Heart left ventricle (tissue), 16 donors: Measurements from ENCODE around the gene XPA. TPM values are rescaled to one million over a fixed set of nuclear protein-coding genes. Genes with fewer than 3 reads are reported as not detected.
A peak's percentile ranks its signal among the peaks of the same experiment; 100 is the strongest.

Source experiments
- ATAC-seq, 4 donors: fragments of 200-7000 bp; cut with Tn5 transposase; one replicate each; pipeline ENCODE4 v1.9.1; 2020 to 2022; ENCODE audit warnings: moderate library complexity in 4 of 4, mild to moderate bottlenecking in 3 of 4, moderate number of reproducible peaks in 1 of 4
- DNase-seq, 5 donors: peaks; one replicate each; pipeline ENCODE4 v3.0.0-alpha.2; 2020
- H3K27ac ChIP-seq, 12 donors: fragments of 200-600 bp; sonication (generic) in 4 of 12; one replicate each; pipeline versions ENCODE4 v1.5.0 to v1.8.0; 2016 to 2022; ENCODE audit warnings: mild to moderate bottlenecking in 2 of 12
- H3K27me3 ChIP-seq, 9 donors: fragments of 200-600 bp; sonication (generic) in 2 of 9; one replicate each; pipeline versions ENCODE4 v1.5.1 to v1.8.0; 2016 to 2022; ENCODE audit warnings: mild to moderate bottlenecking in 3 of 9
- H3K36me3 ChIP-seq, 9 donors: fragments of 200-600 bp; sonication (generic) in 2 of 9; one replicate each; pipeline versions ENCODE4 v1.5.0 to v1.8.0; 2018 to 2022; ENCODE audit warnings: mild to moderate bottlenecking in 2 of 9
- H3K4me1 ChIP-seq, 12 donors: fragments of 200-600 bp; sonication (generic) in 4 of 12; one replicate each; pipeline versions ENCODE4 v1.5.0 to v1.8.0; 2016 to 2022; ENCODE audit warnings: mild to moderate bottlenecking in 3 of 12
- H3K4me3 ChIP-seq, 12 donors: fragments of 200-600 bp; sonication (generic) in 4 of 12; one replicate each; pipeline versions ENCODE4 v1.5.0 to v1.8.0; 2017 to 2022; ENCODE audit warnings: mild to moderate bottlenecking in 9 of 12, moderate library complexity in 4 of 12
- H3K9me3 ChIP-seq, 12 donors: fragments of 200-600 bp; sonication (generic) in 4 of 12; one replicate each; pipeline versions ENCODE4 v1.5.0 to v1.8.0; 2016 to 2022; ENCODE audit warnings: mild to moderate bottlenecking in 1 of 12
- CTCF ChIP-seq, 12 donors: fragments of 200-600 bp; sonication (generic) in 4 of 12; IDR thresholded peaks; one replicate each; pipeline versions ENCODE4 v1.5.0 to v1.8.0; 2018 to 2022; ENCODE audit warnings: antibody characterized with exemption in 12 of 12, mild to moderate bottlenecking in 5 of 12
- POLR2A ChIP-seq, 2 donors: fragments of 450-650 bp; IDR thresholded peaks; one replicate each; pipeline ENCODE4 v1.6.1; 2017; ENCODE audit warnings: antibody characterized with exemption in 2 of 2, mild to moderate bottlenecking in 2 of 2, moderate library complexity in 2 of 2
- WGBS, 4 donors: extraction: QIAGEN DNeasy Blood & Tissue Kit in 2 of 4; methylation state at CpG; one replicate each; pipeline versions ENCODE4 v1.1.5 to v1.1.7; 2013 to 2018; 5-methylcytosine and 5-hydroxymethylcytosine counted together
- intact Hi-C, 10 donors: fragments of 100-400 bp; cut with DNase I; formaldehyde crosslinking; loops; one replicate each; pipeline versions ENCODE4 v1.11.1 to v1.14.2; 2022
- polyA plus RNA-seq, 2 donors: library from polyadenylated mRNA; stranded (reverse); fragments of 200-250 nt; gene quantifications; one replicate each; pipeline ENCODE4 v1.2.3, GENCODE V29; 2013
- total RNA-seq, 9 donors: library from RNA; depleted of rRNA in 2 of 9; stranded (reverse); fragments of >200 nt in 2 of 9; fragmentation: NEBNext Ultra II Directional in 3 of 9; extraction: Animal tissue kit (Norgen Biotek cat#: 25700) in 3 of 9; gene quantifications; one replicate each; pipeline versions ENCODE4 v1.1.0 to v1.2.4, GENCODE V29; 2016 to 2023
- donor health status: ischemic (EF 13 %, LVEDD 7.1; RV severe dilation, severe dysfunction).
- donor health status: healthy with polysubstance abuse.
- donor health status: DM: no; HTN: yes; CAD: no.
- donor health status: DM: no; HTN: no; CAD: no.
- donor health status: ischemic (EF 25% LVEDD 6.9; RV normal size, moderate dysfunction).
- donor health status: ischemic (EF 25% LVEDD 5.7; RV mildly dilated, moderate dysfunction).
- donor health status: healthy.
- donor health status: DM: yes; HTN: yes; CAD: no.
- donor health status: ischemic (EF 35%, LVEDD 5.7; RV mildly dilated, moderate dysfunction).
- donor health status: nonischemic (EF 11% LVEDD 7.7; RV severe dilation, severe dysfunction).
- donor health status: DM: yes; HTN: yes; CAD: no.
- donor health status: PGD.
- donor health status: ischemic (EF 29% LVEDD 5.4; RV normal size, mild dysfunction).
- donor health status: nonischemic (EF 23%, LVEDD 6.1; RV moderate dilation, normal function).

The XPA gene
- total and polyA plus RNA-seq, 11 donors: 4.0 to 12.1 (median 9.0) TPM

GRCh38 chr9:97695995-97696802 lies 941 bp downstream of the XPA start:
- Histone ChIP-seq H3K27me3 (no peaks in the 10 kb centered on the region), H3K36me3 (peaks cover 0 to 26% (median 20%) of the 10 kb centered on the region in 9 donors), H3K9me3 (no peaks in the 10 kb centered on the region), H3K27ac (peak overlapping the region in 11 of 12 donors; percentile 85 to 97 (median 94)), H3K4me3 (peak overlapping the region; percentile 54 to 96 (median 80)), H3K4me1 (peaks cover 10 to 37% (median 26%) of the 10 kb centered on the region in 12 donors)
- 13 to 17% (median 15%) methylated on average over 9 of the region's 9 CpGs for WGBS, 4 donors
- intact Hi-C loops: no loop called here
- DNase-seq: no peak
- no peak for TF ChIP-seq POLR2A (IDR thresholded peaks at IDR 0.05)
- TF ChIP-seq CTCF (IDR thresholded peaks at IDR 0.05): no peak
- no peak for ATAC-seq

GRCh38 chr9:97695390-97695789 lies 1.8 kb downstream of the XPA start:
- peak overlapping the region in 5 of 12 donors; percentile 68 to 96 (median 81) for H3K4me3 ChIP-seq
- H3K27ac ChIP-seq: no peak overlapping the region
- intact Hi-C loops: no loop called here

GRCh38 chr9:97694769-97695168 lies 2.4 kb downstream of the XPA start:
- H3K4me1 ChIP-seq: peaks cover 10 to 40% (median 29%) of the 10 kb centered on the region in 12 donors
- H3K4me3 ChIP-seq: no peak overlapping the region

More at GRCh38 chr9:97695390-97695789, 1.8 kb downstream of the XPA start:
- H3K36me3 ChIP-seq: peaks cover 0 to 34% (median 28%) of the 10 kb centered on the region in 9 donors
- no peaks in the 10 kb centered on the region for H3K9me3 ChIP-seq
- DNase-seq (no peak), ATAC-seq (no peak)
- WGBS, 4 donors: 79 to 83% (median 82%) methylated on average over 3 of the region's 3 CpGs
- H3K4me1 ChIP-seq: peaks cover 10 to 37% (median 26%) of the 10 kb centered on the region in 12 donors
- H3K27me3 ChIP-seq: no peaks in the 10 kb centered on the region
- TF ChIP-seq CTCF (IDR thresholded peaks at IDR 0.05): no peak

More at GRCh38 chr9:97694769-97695168, 2.4 kb downstream of the XPA start:
- H3K36me3 ChIP-seq: peaks cover 0 to 40% (median 31%) of the 10 kb centered on the region in 9 donors
- 81 to 96% (median 94%) methylated on average over 7 of the region's 7 CpGs for WGBS, 4 donors
- no peak overlapping the region for H3K27ac ChIP-seq
- DNase-seq (no peak), ATAC-seq (no peak)
- no peaks in the 10 kb centered on the region for H3K9me3 ChIP-seq
- no peaks in the 10 kb centered on the region for H3K27me3 ChIP-seq
- intact Hi-C loops: no loop called here
- TF ChIP-seq POLR2A (IDR thresholded peaks at IDR 0.05) (no peak), CTCF (IDR thresholded peaks at IDR 0.05) (no peak)
